Upper lobe of left lung (tissue), 6 donors: Measurements from ENCODE around the gene LMOD3. TPM values are rescaled to one million over a fixed set of nuclear protein-coding genes. Genes with fewer than 3 reads are reported as not detected.

Experiments
- ATAC-seq, 2 donors: fragments of 200-7000 bp; cut with Tn5 transposase; one replicate each; pipeline ENCODE4 v1.9.1; 2022; ENCODE audit warnings: mild to moderate bottlenecking in 2 of 2, moderate library complexity in 2 of 2; ENCODE audit not compliant: low FRiP score in 2 of 2
- DNase-seq, 2 donors: peaks; one replicate each; pipeline ENCODE4 v3.0.0-alpha.2; 2019 to 2020
- H3K27ac ChIP-seq, 4 donors: fragments of 200-600 bp; sonication (generic); one replicate each; pipeline ENCODE4 v1.5.1; 2016 to 2019
- H3K27me3 ChIP-seq, 4 donors: fragments of 200-600 bp; sonication (generic); one replicate each; pipeline ENCODE4 v1.5.1; 2017 to 2019
- H3K36me3 ChIP-seq, 4 donors: fragments of 200-600 bp; sonication (generic); one replicate each; pipeline ENCODE4 v1.5.1; 2016 to 2019
- H3K4me1 ChIP-seq, 4 donors: fragments of 200-600 bp; sonication (generic); one replicate each; pipeline ENCODE4 v1.5.1; 2018 to 2019
- H3K4me3 ChIP-seq, 4 donors: fragments of 200-600 bp; sonication (generic); one replicate each; pipeline ENCODE4 v1.5.1; 2017 to 2019; ENCODE audit warnings: mild to moderate bottlenecking in 2 of 4, moderate library complexity in 1 of 4
- H3K9me3 ChIP-seq, 4 donors: fragments of 200-600 bp; sonication (generic); one replicate each; pipeline ENCODE4 v1.5.1; 2018 to 2019
- EP300 ChIP-seq, 4 donors: sonication (generic); formaldehyde crosslinking; IDR thresholded peaks; one replicate each; pipeline ENCODE4 v1.5.1; 2017; ENCODE audit warnings: antibody characterized with exemption in 4 of 4, control low read depth in 2 of 4
- POLR2A ChIP-seq, 4 donors: fragments of 450-650 bp; IDR thresholded peaks; one replicate each; pipeline ENCODE4 v1.5.1; 2016 to 2017; ENCODE audit warnings: antibody characterized with exemption in 4 of 4, mild to moderate bottlenecking in 2 of 4
- POLR2AphosphoS5 ChIP-seq, 2 donors: sonication (generic); formaldehyde crosslinking; IDR thresholded peaks; one replicate each; pipeline ENCODE4 v1.5.1; 2017; ENCODE audit warnings: antibody characterized with exemption in 2 of 2
- WGBS, 2 donors: methylation state at CpG; one replicate each; pipeline ENCODE4 v1.1.5; 2017 to 2018; 5-methylcytosine and 5-hydroxymethylcytosine counted together
- total RNA-seq, 6 donors: library from RNA; depleted of rRNA in 4 of 6; stranded (reverse); fragments of >200 nt in 4 of 6; gene quantifications; one replicate each; pipeline versions ENCODE4 v1.1.0 to v1.2.1, GENCODE V29; 2016 to 2021
- TF ChIP-seq, protein P1 (sequence below), 6 experiments: fragments of 450-650 bp in 4 of 6; fragments of 200-600 bp in 2 of 6; sonication (generic) in 2 of 6; IDR thresholded peaks; one replicate each; pipeline ENCODE4 v1.5.1; 2016 to 2019; ENCODE audit warnings: antibody characterized with exemption in 6 of 6
- donor health status: DM: no; HTN: no; CAD: no; lungs with moderate emphysema.
- donor health status: DM: no; HTN: yes; CAD: no; lungs with severe emphysema.

Gene LMOD3
- total RNA-seq, 6 donors from 2014 or later, result 0.17 to 4.2 (median 0.40) TPM; not detected in 2

- no peak overlapping the region for H3K27ac ChIP-seq
Observed at GRCh38 chr3:69103123-69103522, 19.3 kb downstream of the LMOD3 start.

GRCh38 chr3:69102384-69102783 lies 20.0 kb downstream of the LMOD3 start:
- 93 to 98% methylated on average over 4 of the region's 4 CpGs for WGBS, 2 donors
- H3K4me3 ChIP-seq, result no peak overlapping the region
- H3K9me3 ChIP-seq, result no peaks in the 10 kb centered on the region
- peaks cover 13 to 42% (median 22%) of the 10 kb centered on the region in 4 donors for H3K36me3 ChIP-seq
- ATAC-seq (no peak), DNase-seq (no peak)
- TF ChIP-seq POLR2A (IDR thresholded peaks at IDR 0.05) (no peak), POLR2AphosphoS5 (IDR thresholded peaks at IDR 0.05) (no peak), EP300 (IDR thresholded peaks at IDR 0.05) (no peak)
- TF ChIP-seq, protein P1, sequence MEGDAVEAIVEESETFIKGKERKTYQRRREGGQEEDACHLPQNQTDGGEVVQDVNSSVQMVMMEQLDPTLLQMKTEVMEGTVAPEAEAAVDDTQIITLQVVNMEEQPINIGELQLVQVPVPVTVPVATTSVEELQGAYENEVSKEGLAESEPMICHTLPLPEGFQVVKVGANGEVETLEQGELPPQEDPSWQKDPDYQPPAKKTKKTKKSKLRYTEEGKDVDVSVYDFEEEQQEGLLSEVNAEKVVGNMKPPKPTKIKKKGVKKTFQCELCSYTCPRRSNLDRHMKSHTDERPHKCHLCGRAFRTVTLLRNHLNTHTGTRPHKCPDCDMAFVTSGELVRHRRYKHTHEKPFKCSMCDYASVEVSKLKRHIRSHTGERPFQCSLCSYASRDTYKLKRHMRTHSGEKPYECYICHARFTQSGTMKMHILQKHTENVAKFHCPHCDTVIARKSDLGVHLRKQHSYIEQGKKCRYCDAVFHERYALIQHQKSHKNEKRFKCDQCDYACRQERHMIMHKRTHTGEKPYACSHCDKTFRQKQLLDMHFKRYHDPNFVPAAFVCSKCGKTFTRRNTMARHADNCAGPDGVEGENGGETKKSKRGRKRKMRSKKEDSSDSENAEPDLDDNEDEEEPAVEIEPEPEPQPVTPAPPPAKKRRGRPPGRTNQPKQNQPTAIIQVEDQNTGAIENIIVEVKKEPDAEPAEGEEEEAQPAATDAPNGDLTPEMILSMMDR (IDR thresholded peaks at IDR 0.05), result no peak
- peaks cover 4 to 27% (median 12%) of the 10 kb centered on the region in 4 donors for H3K4me1 ChIP-seq
- no peaks in the 10 kb centered on the region for H3K27me3 ChIP-seq
- no peak overlapping the region for H3K27ac ChIP-seq

More at GRCh38 chr3:69103123-69103522, 19.3 kb downstream of the LMOD3 start:
- WGBS, 2 donors, result 90 to 92% methylated on average over 3 of the region's 3 CpGs
- Histone ChIP-seq H3K36me3 (peaks cover 13 to 42% (median 22%) of the 10 kb centered on the region in 4 donors), H3K27me3 (no peaks in the 10 kb centered on the region), H3K4me3 (no peak overlapping the region), H3K9me3 (no peaks in the 10 kb centered on the region), H3K4me1 (peaks cover 4 to 20% (median 7%) of the 10 kb centered on the region in 4 donors)
- ATAC-seq (no peak), DNase-seq (no peak)
- TF ChIP-seq POLR2AphosphoS5 (IDR thresholded peaks at IDR 0.05), result no peak
- TF ChIP-seq, protein P1 (IDR thresholded peaks at IDR 0.05), result no peak
- no peak for TF ChIP-seq POLR2A (IDR thresholded peaks at IDR 0.05)
- TF ChIP-seq EP300 (IDR thresholded peaks at IDR 0.05), result no peak

- 90 to 91% methylated on average over 4 of the region's 4 CpGs for WGBS, 2 donors
- Histone ChIP-seq H3K27ac (no peak overlapping the region), H3K4me3 (no peak overlapping the region), H3K9me3 (no peaks in the 10 kb centered on the region), H3K27me3 (no peaks in the 10 kb centered on the region), H3K36me3 (peaks cover 13 to 30% (median 20%) of the 10 kb centered on the region in 4 donors), H3K4me1 (peaks cover 15 to 41% (median 31%) of the 10 kb centered on the region in 4 donors)
- TF ChIP-seq EP300 (IDR thresholded peaks at IDR 0.05) (no peak), POLR2AphosphoS5 (IDR thresholded peaks at IDR 0.05) (no peak), POLR2A (IDR thresholded peaks at IDR 0.05) (no peak)
- TF ChIP-seq, protein P1 (IDR thresholded peaks at IDR 0.05), result no peak
- ATAC-seq, result no peak
- no peak for DNase-seq
Observed at GRCh38 chr3:69099576-69099975, 22.8 kb downstream of the LMOD3 start.

GRCh38 chr3:69097407-69098086 lies 24.8 kb downstream of the LMOD3 start:
- H3K27me3 ChIP-seq, result no peaks in the 10 kb centered on the region
- peaks cover 6 to 15% (median 10%) of the 10 kb centered on the region in 4 donors for H3K36me3 ChIP-seq
- H3K27ac ChIP-seq, result peak overlapping the region; percentile 16 to 58 (median 25)
- ATAC-seq, result peak in 1 of 2 donors; percentile 30
- H3K4me3 ChIP-seq, result no peak overlapping the region
- H3K9me3 ChIP-seq, result no peaks in the 10 kb centered on the region
- peaks cover 36 to 59% (median 50%) of the 10 kb centered on the region in 4 donors for H3K4me1 ChIP-seq
- 73 to 83% methylated on average over 9 of the region's 9 CpGs for WGBS, 2 donors
- no peak for DNase-seq
- TF ChIP-seq POLR2A (IDR thresholded peaks at IDR 0.05) (no peak), EP300 (IDR thresholded peaks at IDR 0.05) (no peak), POLR2AphosphoS5 (IDR thresholded peaks at IDR 0.05) (no peak)
- TF ChIP-seq, protein P1 (IDR thresholded peaks at IDR 0.05), result no peak
